Gastroesophageal sphincter (tissue), 4 donors: ENCODE results near the gene GSTM3. TPM values are rescaled to one million over a fixed set of nuclear protein-coding genes. Genes with fewer than 3 reads are reported as not detected.

Source experiments
- ATAC-seq: fragments of 150-250 bp; one replicate; pipeline ENCODE4 v1.9.1; 2016; ENCODE audit warnings: mild to moderate bottlenecking, moderate library complexity
- H3K27ac ChIP-seq, 4 donors: fragments of 200-600 bp; sonication (generic) in 3 of 4; 1 replicate in 3 of 4; 2 replicates in 1 of 4; pipeline ENCODE4 v1.5.1; 2016 to 2019
- H3K27me3 ChIP-seq: fragments of 200-600 bp; sonication (generic); one replicate; pipeline ENCODE4 v1.5.1; 2019
- H3K36me3 ChIP-seq, 2 donors: fragments of 200-600 bp; sonication (generic); one replicate each; pipeline ENCODE4 v1.5.1; 2019; ENCODE audit warnings: control low read depth in 1 of 2
- H3K4me1 ChIP-seq, 3 donors: fragments of 200-600 bp; sonication (generic); 1 replicate in 2 of 3; 2 replicates in 1 of 3; pipeline ENCODE4 v1.5.1; 2016 to 2019; ENCODE audit warnings: control low read depth in 2 of 3
- H3K4me3 ChIP-seq, 2 donors: fragments of 200-600 bp; sonication (generic); one replicate each; pipeline ENCODE4 v1.5.1; 2019; ENCODE audit warnings: mild to moderate bottlenecking in 1 of 2, moderate library complexity in 1 of 2
- H3K9me3 ChIP-seq, 3 donors: fragments of 200-600 bp; sonication (generic); one replicate each; pipeline ENCODE4 v1.5.1; 2017 to 2019; ENCODE audit warnings: control low read depth in 2 of 3
- EP300 ChIP-seq: sonication (generic); formaldehyde crosslinking; IDR thresholded peaks from one replicate; pipeline ENCODE4 v1.6.1; 2017; ENCODE audit warnings: antibody characterized with exemption, mild to moderate bottlenecking
- POLR2A ChIP-seq, 2 donors: fragments of 450-650 bp; IDR thresholded peaks; one replicate each; pipeline ENCODE4 v1.6.1; 2017; ENCODE audit warnings: antibody characterized with exemption in 2 of 2, mild to moderate bottlenecking in 2 of 2, moderate library complexity in 1 of 2
- POLR2AphosphoS5 ChIP-seq: sonication (generic); formaldehyde crosslinking; IDR thresholded peaks from one replicate; pipeline ENCODE4 v1.6.1; 2017; ENCODE audit warnings: antibody characterized with exemption
- WGBS, 2 donors: methylation state at CpG; one replicate each; pipeline ENCODE4 v1.1.5; 2018; ENCODE audit warnings: low coverage in 1 of 2; 5-methylcytosine and 5-hydroxymethylcytosine counted together
- total RNA-seq, 4 donors: library from RNA; depleted of rRNA; stranded (reverse); fragments of >200 nt; gene quantifications; one replicate each; pipeline ENCODE4 v1.1.0, GENCODE V29; 2016
- TF ChIP-seq, protein P1 (sequence below), 4 experiments: fragments of 200-600 bp in 2 of 4; fragments of 450-650 bp in 2 of 4; sonication (generic) in 1 of 4; IDR thresholded peaks; one replicate each; pipeline ENCODE4 v1.5.1; 2017 to 2019; ENCODE audit warnings: antibody characterized with exemption in 4 of 4, mild to moderate bottlenecking in 2 of 4, moderate library complexity in 2 of 4

GSTM3 gene
- total RNA-seq, 4 donors from 2014 or later = 70.1 to 90.9 (median 80.1) TPM

- no CpG with 5 or more reads among the region's 6 CpGs for WGBS, 2 donors
- Histone ChIP-seq H3K36me3 (no peaks in the 10 kb centered on the region), H3K4me1 (peaks cover 0 to 16% (median 5%) of the 10 kb centered on the region in 3 donors), H3K9me3 (no peaks in the 10 kb centered on the region), H3K27ac (no peak overlapping the region), H3K27me3 (no peaks in the 10 kb centered on the region), H3K4me3 (no peak overlapping the region)
- ATAC-seq = no peak
- TF ChIP-seq POLR2A (IDR thresholded peaks at IDR 0.05) = no peak
- TF ChIP-seq POLR2AphosphoS5 = no peak
- no peak for TF ChIP-seq EP300
- TF ChIP-seq, protein P1, sequence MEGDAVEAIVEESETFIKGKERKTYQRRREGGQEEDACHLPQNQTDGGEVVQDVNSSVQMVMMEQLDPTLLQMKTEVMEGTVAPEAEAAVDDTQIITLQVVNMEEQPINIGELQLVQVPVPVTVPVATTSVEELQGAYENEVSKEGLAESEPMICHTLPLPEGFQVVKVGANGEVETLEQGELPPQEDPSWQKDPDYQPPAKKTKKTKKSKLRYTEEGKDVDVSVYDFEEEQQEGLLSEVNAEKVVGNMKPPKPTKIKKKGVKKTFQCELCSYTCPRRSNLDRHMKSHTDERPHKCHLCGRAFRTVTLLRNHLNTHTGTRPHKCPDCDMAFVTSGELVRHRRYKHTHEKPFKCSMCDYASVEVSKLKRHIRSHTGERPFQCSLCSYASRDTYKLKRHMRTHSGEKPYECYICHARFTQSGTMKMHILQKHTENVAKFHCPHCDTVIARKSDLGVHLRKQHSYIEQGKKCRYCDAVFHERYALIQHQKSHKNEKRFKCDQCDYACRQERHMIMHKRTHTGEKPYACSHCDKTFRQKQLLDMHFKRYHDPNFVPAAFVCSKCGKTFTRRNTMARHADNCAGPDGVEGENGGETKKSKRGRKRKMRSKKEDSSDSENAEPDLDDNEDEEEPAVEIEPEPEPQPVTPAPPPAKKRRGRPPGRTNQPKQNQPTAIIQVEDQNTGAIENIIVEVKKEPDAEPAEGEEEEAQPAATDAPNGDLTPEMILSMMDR (IDR thresholded peaks at IDR 0.05) = no peak
These were observed 31.9 kb upstream of the GSTM3 start for GRCh38 chr1:109772658-109773202.

GRCh38 chr1:109771712-109772657 is 31.1 kb upstream of the GSTM3 start:
- ATAC-seq = no peak
- Histone ChIP-seq H3K9me3 (no peaks in the 10 kb centered on the region), H3K4me3 (no peak overlapping the region), H3K27ac (no peak overlapping the region), H3K36me3 (no peaks in the 10 kb centered on the region), H3K4me1 (peaks cover 0 to 13% (median 2%) of the 10 kb centered on the region in 3 donors), H3K27me3 (no peaks in the 10 kb centered on the region)
- no peak for TF ChIP-seq POLR2AphosphoS5
- no peak for TF ChIP-seq EP300
- TF ChIP-seq, protein P1 (IDR thresholded peaks at IDR 0.05) = no peak
- TF ChIP-seq POLR2A (IDR thresholded peaks at IDR 0.05) = no peak
- WGBS, 2 donors = 74% methylated on average over 3 of the region's 10 CpGs; no CpG with 5 or more reads in 1 of the 2 donors

DNA sequence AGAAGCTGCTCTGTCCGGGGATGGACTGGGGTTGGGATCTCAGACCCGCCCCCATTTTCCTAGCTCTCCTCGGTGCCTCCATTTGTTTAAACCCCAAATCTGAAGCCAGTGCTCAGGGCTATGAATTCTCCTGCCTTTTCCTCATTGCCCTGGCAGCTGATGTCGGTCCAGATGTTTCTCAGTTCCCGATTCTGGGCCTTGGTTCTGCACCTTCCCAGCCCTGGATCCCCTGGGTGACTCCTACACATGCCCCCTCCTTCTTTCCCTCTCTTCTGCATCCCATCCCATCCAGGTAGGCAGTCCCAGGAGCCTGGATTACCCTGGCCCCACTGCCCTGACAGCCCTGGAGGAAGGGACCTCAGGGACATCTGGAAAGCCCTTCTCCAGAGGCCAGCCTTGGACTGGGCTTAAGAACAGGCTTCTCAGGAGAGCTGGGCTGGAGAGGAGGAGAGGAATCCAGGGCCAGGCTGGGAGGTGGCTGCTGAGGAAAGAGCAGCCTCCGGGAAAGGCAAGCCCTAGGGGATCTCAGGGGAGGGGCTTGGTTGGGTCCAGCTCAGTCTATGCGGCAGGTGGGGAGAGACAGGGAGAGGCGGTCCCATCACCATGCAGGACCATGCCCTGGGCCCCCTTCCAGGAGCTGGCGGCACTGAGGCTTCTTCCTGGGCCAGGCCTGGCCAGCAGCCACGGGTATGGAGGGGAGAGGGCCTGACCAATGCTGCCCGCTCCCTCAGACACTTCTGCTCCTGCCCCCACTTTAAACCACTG is 29.7 kb upstream of the GSTM3 start:
- Histone ChIP-seq H3K9me3 (no peaks in the 10 kb centered on the region), H3K36me3 (no peaks in the 10 kb centered on the region), H3K4me3 (no peak overlapping the region), H3K27ac (no peak overlapping the region), H3K27me3 (no peaks in the 10 kb centered on the region), H3K4me1 (peaks cover 0 to 10% (median 0%) of the 10 kb centered on the region in 3 donors)
- TF ChIP-seq EP300 (no peak), POLR2AphosphoS5 (no peak), POLR2A (IDR thresholded peaks at IDR 0.05) (no peak)
- TF ChIP-seq, protein P1 (IDR thresholded peaks at IDR 0.05) = no peak
- no peak for ATAC-seq
- WGBS, 2 donors = 66% methylated on average over 4 of the region's 11 CpGs; no CpG with 5 or more reads in 1 of the 2 donors

DNA sequence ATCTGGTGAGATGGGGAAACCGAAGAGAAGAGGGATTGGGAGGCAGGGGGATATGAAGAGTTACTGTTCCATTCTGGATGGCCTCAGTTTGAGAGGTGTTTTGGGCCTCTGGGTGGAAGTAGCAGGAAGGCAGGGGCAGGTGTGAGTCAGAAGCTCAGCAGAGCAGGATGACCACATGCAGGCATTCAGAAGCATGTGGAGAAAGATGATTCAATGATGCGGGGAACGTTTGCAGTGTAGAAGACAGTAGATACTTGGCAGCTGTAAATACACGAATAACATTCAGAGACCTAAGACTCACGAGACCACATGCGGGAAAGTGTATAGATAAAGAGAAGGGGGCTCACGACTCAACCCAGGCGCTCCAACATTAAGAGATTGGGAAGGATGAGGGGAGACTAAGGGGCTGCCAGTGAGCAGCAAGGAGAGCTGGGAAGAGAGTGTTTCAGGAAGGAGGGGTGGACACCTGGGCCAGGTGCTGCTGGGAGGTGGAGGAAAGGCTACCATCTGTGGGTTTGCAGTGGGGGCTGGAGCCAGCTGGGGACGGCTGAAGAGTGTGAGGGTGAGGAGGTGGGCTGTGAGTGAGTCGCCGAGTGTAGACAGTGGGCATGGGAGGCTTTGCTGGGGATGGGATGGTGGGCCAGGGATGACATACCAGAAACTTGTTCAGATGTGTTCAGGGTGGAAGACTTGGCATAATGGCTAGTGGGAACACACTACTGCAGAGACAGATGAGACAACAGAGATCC is 28.7 kb upstream of the GSTM3 start:
- Histone ChIP-seq H3K4me1 (peaks cover 0 to 10% (median 0%) of the 10 kb centered on the region in 3 donors), H3K36me3 (no peaks in the 10 kb centered on the region), H3K9me3 (no peaks in the 10 kb centered on the region), H3K4me3 (no peak overlapping the region), H3K27me3 (no peaks in the 10 kb centered on the region), H3K27ac (no peak overlapping the region)
- TF ChIP-seq POLR2AphosphoS5 = no peak
- TF ChIP-seq POLR2A (IDR thresholded peaks at IDR 0.05) = no peak
- TF ChIP-seq, protein P1 (IDR thresholded peaks at IDR 0.05) = no peak
- TF ChIP-seq EP300 = no peak
- 81 to 82% methylated on average over 8 to 11 of the region's 11 CpGs for whole genome bisulfite sequencing, 2 donors
- no peak for ATAC-seq
